Endothelial cell of umbilical vein (primary cell): Measurements from ENCODE around the gene PCNT. TPM values are rescaled to one million over a fixed set of nuclear protein-coding genes. Genes with fewer than 3 reads are reported as not detected.

ENCODE experiments used
- BruUV-seq: library from RNA; stranded (reverse); fragments of 400-500 nt; replicated peaks from 2 replicates; lab custom pipeline; 2021; lab: Mats Ljungman, UMichigan
- CTCF ChIA-PET: fragments of 300-600, 350-600 bp; sonication (Branson Sonifier 250); formaldehyde crosslinking; loops from one replicate; lab custom pipeline; 2021; ENCODE audit warnings: antibody characterized with exemption, inconsistent platforms; lab: Charles Lee
- POLR2A ChIA-PET: fragments of 300-600, 350-600 bp; sonication (Branson Sonifier 250); formaldehyde crosslinking; loops from one replicate; lab custom pipeline; 2021; ENCODE audit warnings: antibody characterized with exemption, inconsistent platforms; lab: Charles Lee
- DNase-seq: peaks from one replicate; pipeline ENCODE4 v3.0.0-alpha.2; 2011; ENCODE audit warnings: low read depth, low spot score
- FAIRE-seq: peaks from 2 replicates; lab custom pipeline; 2011; peaks lifted over from hg19 to GRCh38; lab: Jason Lieb, UNC
- H2AFZ ChIP-seq: 2 replicates; pipeline ENCODE4 v1.6.0; 2012; ENCODE audit warnings: low read depth, low read length, control low read depth, inconsistent platforms
- H3K27ac ChIP-seq: 2 replicates; pipeline ENCODE4 v1.5.1; 2011; ENCODE audit warnings: low read depth, mild to moderate bottlenecking, control low read depth, low read length, moderate library complexity; ENCODE audit not compliant: insufficient read depth
- H3K27me3 ChIP-seq, 2 experiments: 2 replicates each; pipeline versions ENCODE4 v1.6.0 to v1.6.1; 2011; ENCODE audit warnings: low read length in 2 of 2, mixed read lengths in 1 of 2; ENCODE audit not compliant: control insufficient read depth in 2 of 2, insufficient read depth in 2 of 2
- H3K36me3 ChIP-seq, 2 experiments: 2 replicates in 1 of 2; 3 replicates in 1 of 2; pipeline ENCODE4 v1.5.1; 2011; ENCODE audit warnings: low read length in 2 of 2, mild to moderate bottlenecking in 1 of 2, moderate library complexity in 1 of 2; ENCODE audit not compliant: control insufficient read depth in 2 of 2, insufficient read depth in 2 of 2; ENCODE audit errors: extremely low read depth in 1 of 2
- H3K4me1 ChIP-seq: 3 replicates; pipeline ENCODE4 v1.5.1; 2011; ENCODE audit warnings: mild to moderate bottlenecking, low read length; ENCODE audit not compliant: control insufficient read depth, insufficient read depth; ENCODE audit errors: extremely low read depth
- H3K4me2 ChIP-seq: 2 replicates; pipeline ENCODE4 v1.6.1; 2011; ENCODE audit warnings: low read length, control low read depth, mixed read lengths; ENCODE audit not compliant: insufficient read depth
- H3K4me3 ChIP-seq, 3 experiments: fragments of 200-600 bp in 1 of 3; sonication (generic), shearing (Covaris generic) in 1 of 3; replicated peaks in 1 of 3; 2 replicates each; pipeline ENCODE4 v1.5.1; 2011 to 2016; ENCODE audit warnings: control low read depth in 3 of 3, low read length in 3 of 3, mild to moderate bottlenecking in 2 of 3, inconsistent platforms in 1 of 3, low read depth in 1 of 3, moderate library complexity in 1 of 3; ENCODE audit not compliant: insufficient read depth in 1 of 3
- H3K79me2 ChIP-seq: 2 replicates; pipeline ENCODE4 v1.6.0; 2012; ENCODE audit warnings: low read length, inconsistent platforms; ENCODE audit not compliant: control insufficient read depth, insufficient read depth
- H3K9ac ChIP-seq: replicated peaks from 2 replicates; pipeline ENCODE3; 2011; ENCODE audit warnings: low read length, control low read depth; ENCODE audit not compliant: insufficient read depth; ENCODE audit errors: extremely low read depth
- H3K9me1 ChIP-seq: replicated peaks from 3 replicates; pipeline ENCODE4 v1.6.0; 2011; ENCODE audit warnings: mild to moderate bottlenecking, low read length; ENCODE audit not compliant: control insufficient read depth, insufficient read depth; ENCODE audit errors: extremely low read depth
- H3K9me3 ChIP-seq: replicated peaks from 2 replicates; pipeline ENCODE4 v1.5.1; 2012; ENCODE audit warnings: low read length, inconsistent platforms; ENCODE audit not compliant: control insufficient read depth, insufficient read depth
- H4K20me1 ChIP-seq: replicated peaks from 2 replicates; pipeline ENCODE3; 2011; ENCODE audit warnings: mild to moderate bottlenecking, low read length; ENCODE audit not compliant: control insufficient read depth, insufficient read depth; ENCODE audit errors: extremely low read depth
- EZH2 ChIP-seq: IDR thresholded peaks from 2 replicates; pipeline ENCODE4 v1.6.1; 2012; ENCODE audit warnings: borderline replicate concordance, low read depth, mild to moderate bottlenecking, moderate library complexity, low read length, inconsistent platforms; ENCODE audit not compliant: severe bottlenecking
- FOS ChIP-seq: IDR thresholded peaks from 2 replicates; pipeline ENCODE4 v1.6.1; 2011; ENCODE audit warnings: mild to moderate bottlenecking, low read length, moderate library complexity, borderline replicate concordance; ENCODE audit not compliant: insufficient read depth
- GATA2 ChIP-seq: IDR thresholded peaks from 2 replicates; pipeline ENCODE4 v1.7.0; 2011; ENCODE audit warnings: low read depth, mild to moderate bottlenecking, moderate library complexity, mixed read lengths, low read length; ENCODE audit not compliant: insufficient read length, insufficient read depth
- JUN ChIP-seq: IDR thresholded peaks from 2 replicates; pipeline ENCODE4 v1.6.1; 2011; ENCODE audit warnings: borderline replicate concordance, low read depth; ENCODE audit not compliant: insufficient read length, insufficient read depth
- MYC ChIP-seq: IDR thresholded peaks from one replicate; pipeline ENCODE4 v1.6.1; 2011; ENCODE audit warnings: mild to moderate bottlenecking, low read depth, low read length
- POLR2A ChIP-seq: IDR thresholded peaks from 2 replicates; pipeline ENCODE4 v1.6.1; 2012; ENCODE audit warnings: low read depth, mild to moderate bottlenecking, control low read depth, low read length
- POLR2AphosphoS5 ChIP-seq: IDR thresholded peaks from 2 replicates; pipeline ENCODE4 v1.6.1; 2012; ENCODE audit warnings: low read depth, mild to moderate bottlenecking, control low read depth, low read length, moderate library complexity; ENCODE audit not compliant: insufficient read depth
- dilution Hi-C: fragments of 300-500 bp; cut with MboI; formaldehyde crosslinking; loops from one replicate; pipeline ENCODE4 v1.15.0; 2019; ENCODE audit warnings: low sequenced_read_pairs; ENCODE audit not compliant: extremely low pct_ligation_motif_present
- intact Hi-C: fragments of 100-400 bp; cut with micrococcal nuclease; formaldehyde crosslinking; loops from one replicate; pipeline ENCODE4 v1.10.0; 2022
- polyA plus RNA-seq, 4 experiments: library from polyadenylated mRNA; depleted of rRNA in 3 of 4; stranded (reverse) in 3 of 4; unstranded in 1 of 4; fragments of >200 nt; gene quantifications; 2 replicates each; pipeline versions ENCODE4 v1.2.1 to v1.2.3, GENCODE V29; 2011 to 2012; ENCODE audit warnings: missing spikeins in 1 of 4
- total RNA-seq: library from RNA; stranded (reverse); gene quantifications from 2 replicates; pipeline ENCODE4 v1.2.3, GENCODE V29; 2021
- TF ChIP-seq, protein P1 (sequence below): IDR thresholded peaks from 2 replicates; pipeline ENCODE4 v1.6.1; 2011; ENCODE audit not compliant: insufficient read depth, insufficient read length
- TF ChIP-seq, protein P2 (sequence below), 2 donors: IDR thresholded peaks; 1 replicate in 1 of 2; 2 replicates in 1 of 2; pipeline ENCODE4 v1.5.1; 2011; ENCODE audit warnings: low read length in 2 of 2, mild to moderate bottlenecking in 2 of 2, moderate library complexity in 2 of 2, control low read depth in 1 of 2, inconsistent platforms in 1 of 2, low read depth in 1 of 2; ENCODE audit not compliant: insufficient read depth in 1 of 2; ENCODE audit errors: extremely low read depth in 1 of 2

Gene PCNT
- total and polyA plus RNA-seq, 2 donors (not counting 3 experiments of a cell fraction or from before 2014, with no cell fraction given): 9.6 to 49.5 TPM

DNA sequence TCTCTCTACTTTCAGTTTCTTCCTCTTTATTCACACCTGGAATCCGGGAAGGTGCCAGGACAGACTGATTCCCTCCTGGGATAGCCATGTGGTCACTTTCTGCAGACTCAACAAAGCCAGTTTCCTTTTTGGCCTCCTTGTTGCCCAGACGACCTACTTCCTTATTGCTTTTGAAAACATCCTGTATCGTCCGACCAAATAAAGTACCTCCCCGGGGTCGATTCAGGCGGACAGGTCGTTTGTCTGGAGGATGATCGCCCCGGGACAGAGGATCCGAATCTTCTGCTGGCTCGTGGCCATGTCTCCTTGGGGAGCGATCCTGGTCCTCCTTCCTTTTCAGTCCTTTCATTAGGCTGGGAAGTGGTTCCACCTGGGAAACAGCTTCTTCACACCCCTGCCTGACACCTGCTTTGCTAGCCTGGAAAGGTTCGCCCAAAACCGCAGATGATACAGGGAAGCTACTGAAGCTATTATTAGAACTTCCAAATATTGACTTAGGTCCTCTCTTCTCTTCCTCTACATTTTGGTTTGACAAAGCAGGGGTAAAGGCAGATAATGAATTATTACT lies 39.8 kb upstream of the PCNT start:
- Histone ChIP-seq H3K9me1 (no peaks in the 10 kb centered on the region), H3K27me3 (no peaks in the 10 kb centered on the region), H3K4me3 (peak overlapping the region in 2 of 3 experiments; percentile 1 to 24), H3K4me2 (peak overlapping the region; percentile 83), H3K36me3 (peaks cover 0 to 15% of the 10 kb centered on the region in 2 experiments), H3K9ac (no peak overlapping the region), H3K4me1 (peaks cover 33% of the 10 kb centered on the region), H3K27ac (peak overlapping the region; percentile 13), H3K79me2 (peaks cover 50% of the 10 kb centered on the region), H2AFZ (no peak overlapping the region), H4K20me1 (no peaks in the 10 kb centered on the region), H3K9me3 (no peaks in the 10 kb centered on the region)
- CTCF ChIA-PET: interaction anchor here (0.6 to 3.0 kb wide), 5 partner anchors 27 to 140 kb away, joined by 3 to 14 read pairs (median 4); a partner anchor contains a TSS
- dilution Hi-C loops (no loop called here), intact Hi-C loops (loop anchor here (2.0 kb wide), 1 partner anchor 55 kb away; the partner anchor contains the start of gene LSS)
- FAIRE-seq: no peak
- TF ChIP-seq FOS (no peak), JUN (no peak), EZH2 (no peak), POLR2A (no peak), MYC (no peak), POLR2AphosphoS5 (no peak), GATA2 (no peak)
- TF ChIP-seq, protein P1, sequence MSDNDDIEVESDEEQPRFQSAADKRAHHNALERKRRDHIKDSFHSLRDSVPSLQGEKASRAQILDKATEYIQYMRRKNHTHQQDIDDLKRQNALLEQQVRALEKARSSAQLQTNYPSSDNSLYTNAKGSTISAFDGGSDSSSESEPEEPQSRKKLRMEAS: no peak
- TF ChIP-seq, protein P2, sequence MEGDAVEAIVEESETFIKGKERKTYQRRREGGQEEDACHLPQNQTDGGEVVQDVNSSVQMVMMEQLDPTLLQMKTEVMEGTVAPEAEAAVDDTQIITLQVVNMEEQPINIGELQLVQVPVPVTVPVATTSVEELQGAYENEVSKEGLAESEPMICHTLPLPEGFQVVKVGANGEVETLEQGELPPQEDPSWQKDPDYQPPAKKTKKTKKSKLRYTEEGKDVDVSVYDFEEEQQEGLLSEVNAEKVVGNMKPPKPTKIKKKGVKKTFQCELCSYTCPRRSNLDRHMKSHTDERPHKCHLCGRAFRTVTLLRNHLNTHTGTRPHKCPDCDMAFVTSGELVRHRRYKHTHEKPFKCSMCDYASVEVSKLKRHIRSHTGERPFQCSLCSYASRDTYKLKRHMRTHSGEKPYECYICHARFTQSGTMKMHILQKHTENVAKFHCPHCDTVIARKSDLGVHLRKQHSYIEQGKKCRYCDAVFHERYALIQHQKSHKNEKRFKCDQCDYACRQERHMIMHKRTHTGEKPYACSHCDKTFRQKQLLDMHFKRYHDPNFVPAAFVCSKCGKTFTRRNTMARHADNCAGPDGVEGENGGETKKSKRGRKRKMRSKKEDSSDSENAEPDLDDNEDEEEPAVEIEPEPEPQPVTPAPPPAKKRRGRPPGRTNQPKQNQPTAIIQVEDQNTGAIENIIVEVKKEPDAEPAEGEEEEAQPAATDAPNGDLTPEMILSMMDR (IDR thresholded peaks at IDR 0.05; ENCODE audit: extremely low read depth in 1 of 2, insufficient read depth in 1 of 2, low read depth in 1 of 2, low read length in 2 of 2): no peak
- peak; percentile 51 for DNase-seq
- no TSS peak for BruUV-seq
- POLR2A ChIA-PET: interaction anchor here (1.4 kb wide), 1 partner anchor 39 kb away, joined by 3 read pairs; no protein-coding TSS in a partner anchor
